HEK293 (cell line): ENCODE results near the gene FUBP3.
A peak's percentile ranks its signal among the peaks of the same experiment; 100 is the strongest.

Source experiments
- CTCF ChIA-PET: fragments of 350-600 bp; formaldehyde crosslinking; extraction: SDS; loops from one replicate; lab custom pipeline; 2021; ENCODE audit warnings: antibody characterized with exemption; lab: Yijun Ruan, JAX
- POLR2A ChIA-PET: fragments of 300-600 bp; formaldehyde crosslinking; extraction: SDS; loops from one replicate; lab custom pipeline; 2020; ENCODE audit warnings: antibody characterized with exemption, inconsistent platforms; lab: Yijun Ruan, JAX
- H3K27ac ChIP-seq: fragments of 200-500 bp; sonication (Bioruptor generic); 2 replicates; pipeline ENCODE4 v1.5.1; 2014; ENCODE audit warnings: low read depth, low read length, control low read depth, inconsistent platforms; ENCODE audit errors: extremely low read depth
- H3K36me3 ChIP-seq, 2 experiments: fragments of 200-500 bp in 1 of 2; sonication (Bioruptor generic) in 1 of 2; 1 replicate in 1 of 2; 2 replicates in 1 of 2; pipeline ENCODE4 v1.5.1; 2014 to 2017; ENCODE audit warnings: inconsistent platforms in 2 of 2, low read length in 2 of 2; ENCODE audit not compliant: control insufficient read depth in 2 of 2, insufficient read depth in 1 of 2
- H3K4me1 ChIP-seq: fragments of 200-500 bp; sonication (Bioruptor generic); 2 replicates; pipeline ENCODE4 v1.5.1; 2014; ENCODE audit warnings: mild to moderate bottlenecking, low read length, inconsistent platforms; ENCODE audit not compliant: control insufficient read depth, insufficient read depth
- H3K4me3 ChIP-seq: 2 replicates; pipeline ENCODE4 v1.5.1; 2011; ENCODE audit warnings: low read depth, mild to moderate bottlenecking, control low read depth, low read length, moderate library complexity
- H3K9me3 ChIP-seq: fragments of 200-500 bp; sonication (Bioruptor generic); 2 replicates; pipeline ENCODE4 v1.5.1; 2014; ENCODE audit warnings: low read depth, low read length, inconsistent platforms; ENCODE audit not compliant: control insufficient read depth, insufficient read depth
- IKZF3 ChIP-seq: fragments of 450-650 bp; IDR thresholded peaks from 2 replicates; pipeline ENCODE4 v1.5.0; 2018; ENCODE audit warnings: missing biosample characterization, mild to moderate bottlenecking, missing genetic modification characterization, moderate library complexity
- KLF16 ChIP-seq: fragments of 450-650 bp; formaldehyde crosslinking; IDR thresholded peaks from 2 replicates; pipeline ENCODE4 v1.5.1; 2017; ENCODE audit warnings: missing biosample characterization, missing genetic modification characterization
- MYNN ChIP-seq: fragments of 450-650 bp; formaldehyde crosslinking; IDR thresholded peaks from 2 replicates; pipeline ENCODE4 v1.5.1; 2016; ENCODE audit warnings: missing biosample characterization, missing genetic modification characterization, borderline replicate concordance
- YY1 ChIP-seq: fragments of 450-650 bp; formaldehyde crosslinking; IDR thresholded peaks from 2 replicates; pipeline ENCODE4 v1.5.1; 2018; ENCODE audit warnings: missing biosample characterization, missing genetic modification characterization
- ZNF114 ChIP-seq: fragments of 450-650 bp; formaldehyde crosslinking; IDR thresholded peaks from 2 replicates; pipeline ENCODE4 v1.5.0; 2017; ENCODE audit warnings: missing biosample characterization, missing genetic modification characterization
- ZNF266 ChIP-seq: fragments of 450-650 bp; formaldehyde crosslinking; IDR thresholded peaks from 2 replicates; pipeline ENCODE4 v1.5.1; 2016; ENCODE audit warnings: missing biosample characterization, missing genetic modification characterization, low read depth
- ZNF292 ChIP-seq: fragments of 450-650 bp; formaldehyde crosslinking; IDR thresholded peaks from 2 replicates; pipeline ENCODE4 v1.5.1; 2016; ENCODE audit warnings: low read depth, missing biosample characterization, missing genetic modification characterization, borderline replicate concordance
- ZNF335 ChIP-seq: fragments of 450-650 bp; formaldehyde crosslinking; conservative IDR thresholded peaks from 2 replicates; pipeline ENCODE4 v1.5.1; 2016; ENCODE audit warnings: missing biosample characterization, missing genetic modification characterization
- ZNF37A ChIP-seq: fragments of 450-650 bp; IDR thresholded peaks from 2 replicates; pipeline ENCODE4 v1.5.1; 2018; ENCODE audit warnings: missing biosample characterization, missing genetic modification characterization
- ZNF560 ChIP-seq: fragments of 450-650 bp; formaldehyde crosslinking; IDR thresholded peaks from 2 replicates; pipeline ENCODE4 v1.5.1; 2017; ENCODE audit warnings: missing biosample characterization, missing genetic modification characterization, borderline replicate concordance
- ZNF623 ChIP-seq: fragments of 450-650 bp; formaldehyde crosslinking; IDR thresholded peaks from 2 replicates; pipeline ENCODE4 v1.5.1; 2016; ENCODE audit warnings: missing biosample characterization, missing genetic modification characterization
- ZNF660 ChIP-seq: fragments of 450-650 bp; IDR thresholded peaks from 2 replicates; pipeline ENCODE4 v1.5.1; 2018; ENCODE audit warnings: missing biosample characterization, mild to moderate bottlenecking, missing genetic modification characterization
- ZNF837 ChIP-seq: fragments of 450-650 bp; formaldehyde crosslinking; IDR thresholded peaks from 2 replicates; pipeline ENCODE4 v1.5.1; 2016; ENCODE audit warnings: missing biosample characterization, missing genetic modification characterization
- TF ChIP-seq, protein P1 (sequence below): fragments of 450-650 bp; formaldehyde crosslinking; IDR thresholded peaks from 2 replicates; pipeline ENCODE4 v1.5.1; 2016; ENCODE audit warnings: missing biosample characterization, missing genetic modification characterization, low read depth
- TF ChIP-seq, protein P2 (sequence below): fragments of 450-650 bp; formaldehyde crosslinking; IDR thresholded peaks from 2 replicates; pipeline ENCODE4 v1.5.1; 2016; ENCODE audit warnings: missing biosample characterization, missing genetic modification characterization
- TF ChIP-seq, protein P3 (sequence below): fragments of 450-650 bp; formaldehyde crosslinking; IDR thresholded peaks from 2 replicates; pipeline ENCODE4 v1.5.1; 2016; ENCODE audit warnings: missing biosample characterization, missing genetic modification characterization
- TF ChIP-seq, protein P4 (sequence below): fragments of 450-650 bp; formaldehyde crosslinking; IDR thresholded peaks from 2 replicates; pipeline ENCODE4 v1.5.1; 2016; ENCODE audit warnings: missing biosample characterization, missing genetic modification characterization

Gene FUBP3

DNA sequence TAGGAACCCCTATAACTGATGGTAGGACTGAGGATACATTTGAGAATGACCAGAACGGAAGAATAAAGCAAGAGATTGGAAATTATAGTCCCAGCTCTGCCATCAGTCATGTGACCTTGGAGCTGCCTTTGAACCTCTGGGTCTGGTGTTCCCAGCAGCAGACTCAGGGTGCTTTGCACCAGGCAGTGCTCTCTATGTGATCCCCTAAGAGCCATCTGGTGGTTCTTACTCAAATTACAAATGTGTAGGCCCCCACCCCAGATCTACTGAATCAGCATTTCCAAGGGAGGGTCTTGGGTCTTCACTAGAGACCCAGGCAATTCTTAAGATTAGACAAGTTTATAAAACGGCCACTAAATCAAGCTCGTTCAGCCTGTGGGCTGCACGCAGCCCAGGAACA, 44.8 kb downstream of the FUBP3 start (continued):
- TF ChIP-seq, protein P1, sequence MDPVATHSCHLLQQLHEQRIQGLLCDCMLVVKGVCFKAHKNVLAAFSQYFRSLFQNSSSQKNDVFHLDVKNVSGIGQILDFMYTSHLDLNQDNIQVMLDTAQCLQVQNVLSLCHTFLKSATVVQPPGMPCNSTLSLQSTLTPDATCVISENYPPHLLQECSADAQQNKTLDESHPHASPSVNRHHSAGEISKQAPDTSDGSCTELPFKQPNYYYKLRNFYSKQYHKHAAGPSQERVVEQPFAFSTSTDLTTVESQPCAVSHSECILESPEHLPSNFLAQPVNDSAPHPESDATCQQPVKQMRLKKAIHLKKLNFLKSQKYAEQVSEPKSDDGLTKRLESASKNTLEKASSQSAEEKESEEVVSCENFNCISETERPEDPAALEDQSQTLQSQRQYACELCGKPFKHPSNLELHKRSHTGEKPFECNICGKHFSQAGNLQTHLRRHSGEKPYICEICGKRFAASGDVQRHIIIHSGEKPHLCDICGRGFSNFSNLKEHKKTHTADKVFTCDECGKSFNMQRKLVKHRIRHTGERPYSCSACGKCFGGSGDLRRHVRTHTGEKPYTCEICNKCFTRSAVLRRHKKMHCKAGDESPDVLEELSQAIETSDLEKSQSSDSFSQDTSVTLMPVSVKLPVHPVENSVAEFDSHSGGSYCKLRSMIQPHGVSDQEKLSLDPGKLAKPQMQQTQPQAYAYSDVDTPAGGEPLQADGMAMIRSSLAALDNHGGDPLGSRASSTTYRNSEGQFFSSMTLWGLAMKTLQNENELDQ = no peak
- TF ChIP-seq ZNF837 (tag by site-specific recombination) (no peak), YY1 (tag by site-specific recombination) (no peak), ZNF37A (no peak), ZNF266 (tag by site-specific recombination) (no peak), MYNN (tag by site-specific recombination) (no peak), ZNF335 (tag by site-specific recombination) (no peak), ZNF292 (tag by site-specific recombination) (no peak), ZNF560 (tag by site-specific recombination) (no peak), ZNF660 (tag by site-specific recombination) (no peak), KLF16 (tag by site-specific recombination) (no peak), ZNF623 (tag by site-specific recombination) (no peak)
- TF ChIP-seq, protein P2, sequence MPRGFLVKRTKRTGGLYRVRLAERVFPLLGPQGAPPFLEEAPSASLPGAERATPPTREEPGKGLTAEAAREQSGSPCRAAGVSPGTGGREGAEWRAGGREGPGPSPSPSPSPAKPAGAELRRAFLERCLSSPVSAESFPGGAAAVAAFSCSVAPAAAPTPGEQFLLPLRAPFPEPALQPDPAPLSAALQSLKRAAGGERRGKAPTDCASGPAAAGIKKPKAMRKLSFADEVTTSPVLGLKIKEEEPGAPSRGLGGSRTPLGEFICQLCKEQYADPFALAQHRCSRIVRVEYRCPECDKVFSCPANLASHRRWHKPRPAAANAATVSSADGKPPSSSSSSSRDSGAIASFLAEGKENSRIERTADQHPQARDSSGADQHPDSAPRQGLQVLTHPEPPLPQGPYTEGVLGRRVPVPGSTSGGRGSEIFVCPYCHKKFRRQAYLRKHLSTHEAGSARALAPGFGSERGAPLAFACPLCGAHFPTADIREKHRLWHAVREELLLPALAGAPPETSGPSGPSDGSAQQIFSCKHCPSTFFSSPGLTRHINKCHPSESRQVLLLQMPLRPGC = no peak
- TF ChIP-seq, protein P3, sequence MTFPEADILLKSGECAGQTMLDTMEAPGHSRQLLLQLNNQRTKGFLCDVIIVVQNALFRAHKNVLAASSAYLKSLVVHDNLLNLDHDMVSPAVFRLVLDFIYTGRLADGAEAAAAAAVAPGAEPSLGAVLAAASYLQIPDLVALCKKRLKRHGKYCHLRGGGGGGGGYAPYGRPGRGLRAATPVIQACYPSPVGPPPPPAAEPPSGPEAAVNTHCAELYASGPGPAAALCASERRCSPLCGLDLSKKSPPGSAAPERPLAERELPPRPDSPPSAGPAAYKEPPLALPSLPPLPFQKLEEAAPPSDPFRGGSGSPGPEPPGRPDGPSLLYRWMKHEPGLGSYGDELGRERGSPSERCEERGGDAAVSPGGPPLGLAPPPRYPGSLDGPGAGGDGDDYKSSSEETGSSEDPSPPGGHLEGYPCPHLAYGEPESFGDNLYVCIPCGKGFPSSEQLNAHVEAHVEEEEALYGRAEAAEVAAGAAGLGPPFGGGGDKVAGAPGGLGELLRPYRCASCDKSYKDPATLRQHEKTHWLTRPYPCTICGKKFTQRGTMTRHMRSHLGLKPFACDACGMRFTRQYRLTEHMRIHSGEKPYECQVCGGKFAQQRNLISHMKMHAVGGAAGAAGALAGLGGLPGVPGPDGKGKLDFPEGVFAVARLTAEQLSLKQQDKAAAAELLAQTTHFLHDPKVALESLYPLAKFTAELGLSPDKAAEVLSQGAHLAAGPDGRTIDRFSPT (tag by site-specific recombination) = no peak

DNA sequence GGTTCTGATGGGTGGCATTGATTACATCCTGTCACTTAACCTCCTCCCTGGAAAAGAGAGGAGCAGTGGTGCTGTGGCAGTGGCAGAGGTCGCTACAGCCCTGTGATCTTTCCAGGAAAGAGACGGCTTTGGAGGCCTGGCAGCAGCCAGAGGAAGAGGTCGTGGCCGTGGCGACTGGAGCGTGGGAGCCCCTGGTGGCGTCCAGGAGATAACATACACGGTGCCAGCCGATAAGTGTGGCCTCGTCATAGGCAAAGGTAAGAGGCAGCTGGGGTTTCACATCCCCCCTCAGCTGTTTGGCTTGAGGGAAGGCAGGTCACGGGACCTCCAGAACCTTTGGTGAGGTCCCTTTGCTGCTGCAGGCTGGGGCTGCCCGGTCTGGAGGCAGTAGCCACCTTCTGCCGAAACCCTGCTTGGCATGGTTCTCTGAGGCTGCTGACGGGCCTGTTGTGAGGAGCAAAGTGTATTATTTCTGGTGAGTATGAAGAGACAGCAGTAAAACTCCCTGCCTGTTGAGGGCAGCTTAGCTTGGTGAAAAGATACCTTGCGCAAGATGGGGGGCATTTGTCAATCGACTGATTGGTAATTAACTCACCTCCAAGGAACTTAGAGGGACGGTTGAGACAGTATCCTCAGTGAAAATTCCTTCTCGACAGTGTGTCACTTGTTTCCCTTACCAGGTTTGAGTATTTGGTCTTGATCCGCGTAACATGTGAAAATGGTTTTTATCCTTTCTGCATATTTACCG, 47.0 kb downstream of the FUBP3 start:
- TF ChIP-seq IKZF3 (no peak), ZNF292 (tag by site-specific recombination) (no peak), ZNF114 (tag by site-specific recombination) (no peak), ZNF266 (tag by site-specific recombination) (no peak), ZNF623 (tag by site-specific recombination) (no peak)
- TF ChIP-seq, protein P4, sequence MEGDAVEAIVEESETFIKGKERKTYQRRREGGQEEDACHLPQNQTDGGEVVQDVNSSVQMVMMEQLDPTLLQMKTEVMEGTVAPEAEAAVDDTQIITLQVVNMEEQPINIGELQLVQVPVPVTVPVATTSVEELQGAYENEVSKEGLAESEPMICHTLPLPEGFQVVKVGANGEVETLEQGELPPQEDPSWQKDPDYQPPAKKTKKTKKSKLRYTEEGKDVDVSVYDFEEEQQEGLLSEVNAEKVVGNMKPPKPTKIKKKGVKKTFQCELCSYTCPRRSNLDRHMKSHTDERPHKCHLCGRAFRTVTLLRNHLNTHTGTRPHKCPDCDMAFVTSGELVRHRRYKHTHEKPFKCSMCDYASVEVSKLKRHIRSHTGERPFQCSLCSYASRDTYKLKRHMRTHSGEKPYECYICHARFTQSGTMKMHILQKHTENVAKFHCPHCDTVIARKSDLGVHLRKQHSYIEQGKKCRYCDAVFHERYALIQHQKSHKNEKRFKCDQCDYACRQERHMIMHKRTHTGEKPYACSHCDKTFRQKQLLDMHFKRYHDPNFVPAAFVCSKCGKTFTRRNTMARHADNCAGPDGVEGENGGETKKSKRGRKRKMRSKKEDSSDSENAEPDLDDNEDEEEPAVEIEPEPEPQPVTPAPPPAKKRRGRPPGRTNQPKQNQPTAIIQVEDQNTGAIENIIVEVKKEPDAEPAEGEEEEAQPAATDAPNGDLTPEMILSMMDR (tag by site-specific recombination) = 0 out of 2 replicates have a peak, but pooled peaks have one; percentile 10
- H3K27ac ChIP-seq = no peak overlapping the region
- H3K4me1 ChIP-seq = no peaks in the 10 kb centered on the region
- ChIA-PET CTCF (interaction anchor here (0.9 kb wide), 1 partner anchor 27 kb away, joined by 3 read pairs; no protein-coding TSS in a partner anchor), POLR2A (no interaction called here)
- peaks cover 15 to 90% of the 10 kb centered on the region in 2 experiments for H3K36me3 ChIP-seq
- no peaks in the 10 kb centered on the region for H3K9me3 ChIP-seq
- no peak overlapping the region for H3K4me3 ChIP-seq
